GM23248 (cell line): ENCODE results near the gene CNIH3. TPM values are rescaled to one million over a fixed set of nuclear protein-coding genes. Genes with fewer than 3 reads are reported as not detected.

ENCODE experiments used
- DNase-seq: peaks from one replicate; pipeline ENCODE4 v3.0.0-alpha.2; 2015
- H2AFZ ChIP-seq: fragments of 200-600 bp; sonication (generic); 2 replicates; pipeline ENCODE4 v1.6.1; 2016; ENCODE audit warnings: antibody characterized with exemption
- H3F3A ChIP-seq: fragments of 200-600 bp; sonication (generic); 2 replicates; pipeline ENCODE4 v1.6.1; 2016; ENCODE audit warnings: mild to moderate bottlenecking, antibody characterized with exemption, mixed run types; ENCODE audit not compliant: insufficient read depth
- H3K27ac ChIP-seq: fragments of 200-600 bp; sonication (generic); 2 replicates; pipeline ENCODE4 v1.5.1; 2016; ENCODE audit warnings: mild to moderate bottlenecking
- H3K27me3 ChIP-seq: fragments of 200-600 bp; sonication (generic); replicated peaks from 2 replicates; pipeline ENCODE4 v1.6.1; 2016; ENCODE audit warnings: mild to moderate bottlenecking; ENCODE audit not compliant: insufficient read depth
- H3K36me3 ChIP-seq: fragments of 200-600 bp; sonication (generic); 2 replicates; pipeline ENCODE4 v1.6.1; 2016; ENCODE audit warnings: low read depth, mild to moderate bottlenecking
- H3K4me1 ChIP-seq: fragments of 200-600 bp; sonication (generic); 2 replicates; pipeline ENCODE4 v1.6.1; 2016; ENCODE audit warnings: mild to moderate bottlenecking; ENCODE audit not compliant: insufficient read depth
- H3K4me2 ChIP-seq: fragments of 200-600 bp; sonication (generic); one replicate; pipeline ENCODE4 v1.6.1; 2016; ENCODE audit warnings: mild to moderate bottlenecking; ENCODE audit not compliant: unreplicated experiment
- H3K4me3 ChIP-seq: fragments of 200-600 bp; sonication (generic); 2 replicates; pipeline ENCODE4 v1.5.1; 2016; ENCODE audit warnings: mild to moderate bottlenecking
- H3K79me2 ChIP-seq: fragments of 200-600 bp; sonication (generic); 2 replicates; pipeline ENCODE4 v1.6.1; 2016; ENCODE audit warnings: mild to moderate bottlenecking; ENCODE audit not compliant: insufficient read depth
- H3K9ac ChIP-seq: fragments of 200-600 bp; sonication (generic); 2 replicates; pipeline ENCODE4 v1.6.1; 2016; ENCODE audit warnings: mild to moderate bottlenecking
- H3K9me2 ChIP-seq: fragments of 200-600 bp; sonication (generic); 2 replicates; pipeline ENCODE4 v1.6.1; 2016; ENCODE audit warnings: mixed run types, mild to moderate bottlenecking, moderate library complexity; ENCODE audit not compliant: insufficient read depth
- H3K9me3 ChIP-seq: fragments of 200-600 bp; sonication (generic); one replicate; pipeline ENCODE4 v1.6.1; 2017; ENCODE audit warnings: low read depth
- H4K20me1 ChIP-seq: fragments of 200-600 bp; sonication (generic); 2 replicates; pipeline ENCODE4 v1.6.0; 2016; ENCODE audit not compliant: insufficient read depth
- EZH2 ChIP-seq: fragments of 200-600 bp; sonication (generic); IDR thresholded peaks from 2 replicates; pipeline ENCODE4 v1.6.1; 2018; ENCODE audit warnings: antibody characterized with exemption, mild to moderate bottlenecking; ENCODE audit not compliant: insufficient read depth, poor library complexity, severe bottlenecking
- EZH2phosphoT487 ChIP-seq: fragments of 200-600 bp; sonication (generic); IDR thresholded peaks from 2 replicates; pipeline ENCODE4 v1.6.1; 2018; ENCODE audit warnings: antibody characterized with exemption, moderate library complexity, mild to moderate bottlenecking, low read depth; ENCODE audit not compliant: insufficient read depth
- WGBS, 2 experiments: methylation state at CpG; one replicate each; pipeline ENCODE4 v1.1.6; 2015 to 2017; ENCODE audit warnings: low lambda C conversion rate in 2 of 2, low coverage in 1 of 2; ENCODE audit errors: missing lambda C conversion rate in 2 of 2; 5-methylcytosine and 5-hydroxymethylcytosine counted together
- in situ Hi-C: fragments of 300-500 bp; cut with MboI; formaldehyde crosslinking; loops from 2 replicates; pipeline ENCODE4 v1.15.0; 2020
- polyA plus RNA-seq: library from polyadenylated mRNA; unstranded; fragments of >200 nt; fragmentation: Nextera tagmentation; extraction: Ambion mirVana; gene quantifications from 2 replicates; pipeline ENCODE4 v1.2.1, GENCODE V29; 2016
- total RNA-seq: library from RNA; depleted of rRNA; stranded (reverse); fragments of >200 nt; shearing (Covaris generic); gene quantifications from 2 replicates; pipeline ENCODE4 v1.2.3, GENCODE V29; 2014

CNIH3 gene
- total and polyA plus RNA-seq, 2 experiments from 2014 or later, result 4.7 to 6.4 TPM

DNA sequence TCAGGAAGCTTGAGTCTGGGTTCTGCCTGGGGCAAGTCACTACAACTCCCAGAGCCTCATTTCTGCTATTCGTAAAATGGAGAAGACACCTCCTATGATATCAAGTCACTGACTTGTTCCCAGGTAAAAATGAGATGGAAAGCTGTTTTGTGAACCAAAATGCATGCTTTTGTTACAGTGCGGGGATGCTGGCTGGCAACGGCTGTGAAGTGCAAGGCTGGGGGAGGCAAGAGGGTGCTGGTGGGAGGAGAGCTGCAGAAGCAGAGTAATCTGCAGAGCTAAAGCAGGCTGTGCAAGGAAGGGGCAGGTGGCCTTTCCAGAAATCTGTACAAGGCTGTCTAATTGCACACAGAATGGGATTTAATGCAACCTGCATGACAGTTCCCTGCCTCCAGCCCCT lies 150.9 kb downstream of the CNIH3 start:
- in situ Hi-C loops, result no loop called here
- no peak overlapping the region for H2AFZ ChIP-seq
- no peaks in the 10 kb centered on the region for H3K9me3 ChIP-seq
- DNase-seq, result no peak
- peaks cover 12% of the 10 kb centered on the region; the same call in 1 of the 2 replicates for H3F3A ChIP-seq
- H3K27ac ChIP-seq, result no peak overlapping the region
- no peak overlapping the region for H3K9ac ChIP-seq
- no peaks in the 10 kb centered on the region for H3K36me3 ChIP-seq
- H3K27me3 ChIP-seq, result no peaks in the 10 kb centered on the region
- H3K4me1 ChIP-seq, result peaks cover 14% of the 10 kb centered on the region
- H3K79me2 ChIP-seq, result no peaks in the 10 kb centered on the region
- H4K20me1 ChIP-seq, result no peaks in the 10 kb centered on the region
- H3K4me3 ChIP-seq, result no peak overlapping the region
- 77 to 80% methylated on average over 3 of the region's 3 CpGs for WGBS, 2 experiments
- H3K9me2 ChIP-seq, result no peaks in the 10 kb centered on the region
- no peak for TF ChIP-seq EZH2phosphoT487
- no peak overlapping the region for H3K4me2 ChIP-seq

DNA sequence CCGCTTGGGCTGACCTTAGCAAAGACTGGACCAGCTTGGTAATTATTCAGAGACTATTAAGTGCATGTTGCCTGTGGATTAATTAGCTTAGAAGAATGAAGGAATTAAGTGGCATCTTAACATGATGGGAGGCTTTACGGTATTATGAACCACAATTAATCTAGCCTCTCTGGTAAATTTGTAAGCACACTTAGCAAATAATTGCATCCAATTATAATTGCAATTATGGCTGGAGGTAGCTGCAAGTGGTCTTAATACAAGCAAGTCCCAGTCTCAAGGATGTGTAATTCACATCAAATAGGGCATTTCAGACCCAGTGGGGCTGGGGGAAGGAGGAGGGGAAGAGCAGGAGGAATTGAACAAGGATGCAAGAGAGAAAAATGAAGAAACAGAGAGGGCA lies 151.6 kb downstream of the CNIH3 start:
- no peak for TF ChIP-seq EZH2phosphoT487
- TF ChIP-seq EZH2, result no peak
- H3F3A ChIP-seq, result peaks cover 12% of the 10 kb centered on the region; the same call in 1 of the 2 replicates
- no peak overlapping the region for H3K27ac ChIP-seq
- no peak overlapping the region for H3K4me3 ChIP-seq
- H3K36me3 ChIP-seq, result no peaks in the 10 kb centered on the region
- H3K4me1 ChIP-seq, result peaks cover 14% of the 10 kb centered on the region
- in situ Hi-C loops, result no loop called here
- no peaks in the 10 kb centered on the region for H3K9me3 ChIP-seq
- H3K27me3 ChIP-seq, result no peaks in the 10 kb centered on the region
- H3K9ac ChIP-seq, result no peak overlapping the region
- H4K20me1 ChIP-seq, result no peaks in the 10 kb centered on the region
- DNase-seq, result no peak
- WGBS, 2 experiments, result 93 to 95% methylated on average over 2 of the region's 2 CpGs
- no peaks in the 10 kb centered on the region for H3K9me2 ChIP-seq
- H2AFZ ChIP-seq, result no peak overlapping the region
- H3K79me2 ChIP-seq, result no peaks in the 10 kb centered on the region
- no peak overlapping the region for H3K4me2 ChIP-seq

DNA sequence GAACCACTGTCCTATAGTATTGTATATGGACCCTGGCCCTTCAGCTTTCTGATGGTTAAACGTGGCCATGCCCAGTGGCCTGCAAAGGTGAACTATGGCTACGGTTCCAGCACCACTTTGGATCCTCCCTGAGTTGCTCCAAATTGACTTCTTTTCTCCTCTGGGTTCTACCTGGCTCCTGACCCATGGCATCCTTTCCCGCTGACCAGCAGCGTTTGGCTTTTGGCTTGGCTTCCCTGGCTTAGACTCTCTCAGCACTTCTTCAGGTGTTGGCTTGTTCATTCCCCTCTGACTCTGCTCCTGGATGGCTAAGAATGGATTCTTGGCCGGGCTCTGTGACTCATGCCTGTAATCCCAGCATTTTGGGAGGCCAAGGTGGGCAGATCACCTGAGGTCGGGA lies 152.9 kb downstream of the CNIH3 start:
- no peak for TF ChIP-seq EZH2phosphoT487
- no peak for TF ChIP-seq EZH2
- Histone ChIP-seq H2AFZ (no peak overlapping the region), H3K4me2 (no peak overlapping the region), H3K36me3 (no peaks in the 10 kb centered on the region), H3F3A (peaks cover 12% of the 10 kb centered on the region; the same call in 1 of the 2 replicates), H3K4me3 (no peak overlapping the region), H3K27me3 (no peaks in the 10 kb centered on the region), H4K20me1 (no peaks in the 10 kb centered on the region), H3K9me3 (no peaks in the 10 kb centered on the region), H3K27ac (no peak overlapping the region), H3K79me2 (no peaks in the 10 kb centered on the region), H3K9ac (no peak overlapping the region), H3K4me1 (peaks cover 14% of the 10 kb centered on the region), H3K9me2 (no peaks in the 10 kb centered on the region)
- 95 to 96% methylated on average over 6 of the region's 6 CpGs for WGBS, 2 experiments
- in situ Hi-C loops, result no loop called here
- DNase-seq, result no peak

DNA sequence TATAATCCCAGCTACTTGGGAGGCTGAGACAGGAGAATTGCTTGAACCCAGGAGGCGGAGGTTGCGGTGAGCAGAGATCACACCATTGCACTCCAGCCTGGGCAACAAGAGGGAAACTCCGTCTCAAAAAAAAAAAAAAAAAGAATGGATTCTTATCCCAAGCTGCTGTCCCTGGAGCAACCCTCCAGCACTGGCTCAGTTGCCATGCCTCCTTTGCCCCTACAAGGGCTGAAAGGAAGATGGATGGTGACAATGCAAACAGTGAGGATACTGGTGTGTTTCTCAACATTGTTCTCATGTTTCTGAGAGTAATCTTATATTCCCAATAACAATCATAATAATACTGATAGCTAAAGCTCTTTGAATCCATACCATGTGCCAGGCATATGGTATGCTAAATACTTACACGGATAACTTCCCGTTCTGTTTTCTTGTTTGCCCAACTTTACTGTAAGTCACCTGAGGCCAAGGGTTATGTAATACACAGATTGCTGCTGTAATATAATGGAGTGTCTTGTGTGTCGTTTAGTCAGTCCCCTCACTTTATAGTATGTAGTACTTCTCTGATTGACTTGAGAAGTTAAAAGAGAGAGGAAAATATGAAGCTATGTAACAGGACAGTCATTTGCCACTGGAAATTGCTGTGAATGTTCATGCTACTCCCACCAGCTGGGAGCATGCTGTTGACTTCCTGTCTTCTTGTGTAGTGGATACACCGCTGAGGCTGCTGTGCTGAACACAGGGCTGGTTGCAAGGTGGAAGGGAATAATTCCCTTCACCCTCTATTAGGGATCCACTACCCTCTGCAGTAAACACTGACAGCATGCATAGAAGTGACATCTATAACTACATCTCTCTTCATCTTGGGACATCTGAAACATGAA lies 153.6 kb downstream of the CNIH3 start:
- H3F3A ChIP-seq, result peaks cover 12% of the 10 kb centered on the region; the same call in 1 of the 2 replicates
- H3K4me3 ChIP-seq, result no peak overlapping the region
- no peak overlapping the region for H3K27ac ChIP-seq
- no peaks in the 10 kb centered on the region for H3K9me3 ChIP-seq
- H3K36me3 ChIP-seq, result no peaks in the 10 kb centered on the region
- no peaks in the 10 kb centered on the region for H3K9me2 ChIP-seq
- H3K9ac ChIP-seq, result no peak overlapping the region
- peak; percentile 32 for DNase-seq
- TF ChIP-seq EZH2phosphoT487, result no peak
- TF ChIP-seq EZH2, result no peak
- no peaks in the 10 kb centered on the region for H3K27me3 ChIP-seq
- in situ Hi-C loops, result no loop called here
- H4K20me1 ChIP-seq, result no peaks in the 10 kb centered on the region
- no peak overlapping the region for H2AFZ ChIP-seq
- peak overlapping the region; percentile 52 for H3K4me2 ChIP-seq
- 55 to 62% methylated on average over 7 of the region's 7 CpGs for WGBS, 2 experiments
- H3K4me1 ChIP-seq, result peaks cover 14% of the 10 kb centered on the region
- H3K79me2 ChIP-seq, result no peaks in the 10 kb centered on the region
